GM12892 (cell line): ENCODE results near the gene THRB.

ENCODE experiments used
- POLR2A ChIP-seq: IDR thresholded peaks from 2 replicates; pipeline ENCODE4 v1.6.1; 2011; ENCODE audit warnings: low read depth, low read length, control low read depth
- POLR2AphosphoS5 ChIP-seq: IDR thresholded peaks from 2 replicates; pipeline ENCODE4 v1.6.1; 2011; ENCODE audit warnings: low read depth, low read length, control low read depth
- TAF1 ChIP-seq: IDR thresholded peaks from 2 replicates; pipeline ENCODE4 v1.6.1; 2011; ENCODE audit warnings: low read depth, mild to moderate bottlenecking, control low read depth, low read length, borderline replicate concordance

- no peak for TF ChIP-seq POLR2A
- no peak for TF ChIP-seq TAF1
- TF ChIP-seq POLR2AphosphoS5: no peak
Observed at GRCh38 chr3:24198728-24199127, 295.9 kb downstream of the THRB start.
